GM20000 (cell line): ENCODE data around the gene CABLES1.
"Not testable (repeated sequence)": the region's sequence is repeated elsewhere in the genome, so short reads cannot be mapped to it uniquely, and the experiment has no call there.

Experiments used
- DNase-seq: peaks from one replicate; pipeline ENCODE4 v3.0.0; 2012; ENCODE audit warnings: low spot score
- CTCF ChIP-seq: IDR thresholded peaks from 2 replicates; pipeline ENCODE4 v1.5.1; 2012; ENCODE audit warnings: mild to moderate bottlenecking, control low read depth; ENCODE audit errors: extremely low read depth, missing control alignments

Gene CABLES1

GRCh38 chr18:23268641-23269040 is 133.4 kb downstream of the CABLES1 start:
- no peak for DNase-seq
- no peak for TF ChIP-seq CTCF

- DNase-seq, result not testable (repeated sequence)
Observed at GRCh38 chr18:23269068-23269467, 133.8 kb downstream of the CABLES1 start.

GRCh38 chr18:23269928-23270327 is 134.6 kb downstream of the CABLES1 start:
- no peak for DNase-seq
- no peak for TF ChIP-seq CTCF

GRCh38 chr18:23270986-23271680 is 135.8 kb downstream of the CABLES1 start:
- no peak for TF ChIP-seq CTCF
- no peak for DNase-seq

- TF ChIP-seq CTCF, result no peak
- no peak for DNase-seq
Observed at GRCh38 chr18:23272498-23273232, 137.4 kb downstream of the CABLES1 start.

GRCh38 chr18:23273443-23273966 is 138.2 kb downstream of the CABLES1 start:
- no peak for TF ChIP-seq CTCF
- DNase-seq, result no peak

GRCh38 chr18:23274638-23275482 is 139.6 kb downstream of the CABLES1 start:
- DNase-seq, result no peak
- TF ChIP-seq CTCF, result no peak
